Retinal pigment epithelial cell (primary cell): ENCODE data around the gene TRANK1.
"Not testable (repeated sequence)": the region's sequence is repeated elsewhere in the genome, so short reads cannot be mapped to it uniquely, and the experiment has no call there.

Experiments
- DNase-seq: peaks from one replicate; pipeline ENCODE4 v3.0.0-alpha.2; 2010; ENCODE audit warnings: low read depth
- H3K4me3 ChIP-seq: 2 replicates; pipeline ENCODE4 v1.5.1; 2011; ENCODE audit warnings: mild to moderate bottlenecking, low read length, control low read depth, moderate library complexity
- TF ChIP-seq, protein P1 (sequence below): conservative IDR thresholded peaks from 2 replicates; pipeline ENCODE4 v1.5.1; 2011; ENCODE audit warnings: low read depth, low read length, control low read depth, inconsistent platforms

TRANK1 gene

DNA sequence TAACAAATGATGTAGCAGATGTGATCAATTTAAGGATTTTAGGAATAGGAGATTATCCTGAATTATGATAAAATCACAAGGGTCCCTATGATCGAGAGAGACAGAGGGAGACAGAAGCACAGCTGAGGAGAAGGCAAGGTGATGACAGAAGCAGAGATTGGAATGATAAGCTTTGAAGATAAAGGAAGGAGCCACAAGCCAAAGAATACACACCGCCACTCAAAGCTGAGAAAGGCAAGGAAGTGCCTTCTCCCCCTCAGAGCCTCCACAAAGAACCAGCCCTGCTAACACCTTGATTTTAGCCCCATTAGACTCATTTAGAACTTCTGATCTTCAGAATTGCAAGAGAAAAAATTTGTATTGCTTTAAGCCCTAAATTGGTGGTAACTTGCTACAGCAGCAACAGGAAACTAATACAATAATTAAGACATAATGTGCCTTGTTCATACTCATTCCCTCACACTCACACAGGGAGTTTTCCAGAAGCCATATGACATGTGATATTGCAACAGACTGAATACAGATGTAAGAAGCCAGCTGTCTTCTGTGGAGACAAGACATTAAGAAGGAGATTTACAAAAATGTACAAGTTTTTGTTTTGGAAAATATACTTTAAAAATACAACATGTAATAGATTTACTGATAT is 38.2 kb downstream of the TRANK1 start:
- H3K4me3 ChIP-seq, result no peak overlapping the region
- DNase-seq, result no peak
- TF ChIP-seq, protein P1, sequence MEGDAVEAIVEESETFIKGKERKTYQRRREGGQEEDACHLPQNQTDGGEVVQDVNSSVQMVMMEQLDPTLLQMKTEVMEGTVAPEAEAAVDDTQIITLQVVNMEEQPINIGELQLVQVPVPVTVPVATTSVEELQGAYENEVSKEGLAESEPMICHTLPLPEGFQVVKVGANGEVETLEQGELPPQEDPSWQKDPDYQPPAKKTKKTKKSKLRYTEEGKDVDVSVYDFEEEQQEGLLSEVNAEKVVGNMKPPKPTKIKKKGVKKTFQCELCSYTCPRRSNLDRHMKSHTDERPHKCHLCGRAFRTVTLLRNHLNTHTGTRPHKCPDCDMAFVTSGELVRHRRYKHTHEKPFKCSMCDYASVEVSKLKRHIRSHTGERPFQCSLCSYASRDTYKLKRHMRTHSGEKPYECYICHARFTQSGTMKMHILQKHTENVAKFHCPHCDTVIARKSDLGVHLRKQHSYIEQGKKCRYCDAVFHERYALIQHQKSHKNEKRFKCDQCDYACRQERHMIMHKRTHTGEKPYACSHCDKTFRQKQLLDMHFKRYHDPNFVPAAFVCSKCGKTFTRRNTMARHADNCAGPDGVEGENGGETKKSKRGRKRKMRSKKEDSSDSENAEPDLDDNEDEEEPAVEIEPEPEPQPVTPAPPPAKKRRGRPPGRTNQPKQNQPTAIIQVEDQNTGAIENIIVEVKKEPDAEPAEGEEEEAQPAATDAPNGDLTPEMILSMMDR, result no peak

DNA sequence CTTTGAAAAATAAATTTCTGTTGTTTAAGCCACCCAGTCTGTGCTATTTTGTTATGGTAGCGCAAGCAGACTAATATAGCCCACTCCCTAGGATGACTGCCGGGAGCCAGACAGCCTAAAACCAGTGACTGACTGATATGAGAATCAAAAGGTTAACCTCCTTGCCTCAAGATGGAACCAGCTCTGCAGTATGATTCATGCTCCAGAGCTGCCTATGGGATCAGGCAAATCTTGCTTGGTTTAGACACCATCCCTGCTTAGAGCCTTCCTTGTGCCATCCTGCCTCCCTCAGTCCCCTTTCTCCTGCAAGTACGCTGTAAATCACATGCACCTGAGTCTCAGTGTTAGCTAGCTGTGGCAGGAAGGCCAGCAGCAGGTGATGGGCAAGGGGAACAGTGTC is 39.3 kb downstream of the TRANK1 start:
- TF ChIP-seq, protein P1, result no peak
- DNase-seq, result no peak
- H3K4me3 ChIP-seq, result no peak overlapping the region

DNA sequence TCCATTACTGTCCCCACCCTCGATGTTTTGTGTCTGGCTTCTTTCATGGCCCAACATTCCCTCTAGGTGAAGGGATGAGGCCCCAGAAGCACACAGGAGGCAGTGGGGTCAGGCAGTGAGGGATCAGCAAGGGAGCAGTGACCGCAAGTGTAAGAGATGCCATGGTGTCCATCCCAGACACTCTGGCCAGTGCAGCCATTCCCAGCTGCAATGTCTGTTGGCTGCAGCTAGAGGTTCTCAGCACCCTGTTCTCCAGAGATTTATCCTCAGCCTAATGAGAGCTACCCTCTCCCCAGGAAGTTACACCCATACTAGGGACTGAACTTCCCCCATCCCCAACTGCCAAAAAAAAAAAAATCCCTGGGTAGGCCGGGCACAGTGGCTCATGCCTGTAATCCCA is 40.2 kb downstream of the TRANK1 start:
- DNase-seq, result no peak
- TF ChIP-seq, protein P1, result peak; percentile 35

DNA sequence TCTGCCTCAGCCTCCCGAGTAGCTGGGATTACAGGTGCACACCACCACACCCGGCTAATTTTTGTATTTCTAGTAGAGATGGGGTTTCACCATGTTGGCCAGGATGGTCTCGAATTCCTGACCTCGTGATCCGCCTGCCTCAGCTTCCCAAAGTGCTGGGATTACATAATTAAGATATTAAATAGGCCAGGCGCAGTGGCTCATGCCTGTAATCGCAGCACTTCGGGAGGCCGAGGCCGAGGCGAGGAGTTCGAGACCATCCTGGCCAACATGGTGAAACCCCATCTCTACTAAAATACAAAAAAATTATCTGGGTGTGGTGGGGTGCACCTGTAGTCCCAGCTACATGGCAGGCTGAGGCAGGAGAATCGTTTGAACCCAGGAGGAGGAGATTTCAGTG is 40.8 kb downstream of the TRANK1 start:
- not testable (repeated sequence) for DNase-seq, H3K4me3 ChIP-seq

More for the DNA sequence above, 40.2 kb downstream of the TRANK1 start:
- no peak overlapping the region for H3K4me3 ChIP-seq

DNA sequence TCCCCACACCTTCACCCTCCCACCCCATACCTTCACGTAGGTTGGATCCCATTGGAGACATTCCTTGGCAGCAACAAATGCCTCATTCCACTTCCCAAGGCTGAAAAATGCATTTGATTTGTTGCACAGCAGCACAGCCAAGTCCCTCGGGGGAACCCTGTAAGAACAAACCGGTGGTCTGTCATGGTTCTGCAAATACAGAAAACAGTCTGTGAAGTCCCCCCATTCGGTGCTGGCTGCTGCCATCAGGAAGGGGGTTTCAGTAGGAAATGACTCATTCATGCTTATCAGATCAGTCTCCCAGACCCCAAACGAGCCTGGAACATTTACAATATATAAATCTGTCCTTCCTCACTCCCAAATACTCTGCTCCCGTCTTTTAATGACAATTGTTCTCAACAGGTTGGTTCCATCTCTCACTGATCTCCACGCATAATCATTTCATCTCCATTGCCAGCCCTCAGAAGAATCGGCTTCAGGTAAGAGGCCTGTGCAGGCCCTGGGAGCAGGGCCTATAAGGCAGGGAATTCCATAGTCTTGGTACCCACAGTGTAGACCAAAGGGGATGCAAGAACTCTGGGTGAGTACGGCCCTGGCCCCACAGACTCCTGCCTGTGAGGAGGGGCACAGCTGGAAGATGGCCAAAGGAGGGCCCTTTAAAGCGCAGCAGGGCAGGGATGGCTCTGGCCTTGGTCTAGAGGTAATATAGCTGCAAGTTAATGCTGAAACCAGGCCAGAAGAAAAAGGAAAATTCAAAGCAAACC is 41.6 kb downstream of the TRANK1 start:
- no peak for DNase-seq
- TF ChIP-seq, protein P1, result no peak
- H3K4me3 ChIP-seq, result no peak overlapping the region

DNA sequence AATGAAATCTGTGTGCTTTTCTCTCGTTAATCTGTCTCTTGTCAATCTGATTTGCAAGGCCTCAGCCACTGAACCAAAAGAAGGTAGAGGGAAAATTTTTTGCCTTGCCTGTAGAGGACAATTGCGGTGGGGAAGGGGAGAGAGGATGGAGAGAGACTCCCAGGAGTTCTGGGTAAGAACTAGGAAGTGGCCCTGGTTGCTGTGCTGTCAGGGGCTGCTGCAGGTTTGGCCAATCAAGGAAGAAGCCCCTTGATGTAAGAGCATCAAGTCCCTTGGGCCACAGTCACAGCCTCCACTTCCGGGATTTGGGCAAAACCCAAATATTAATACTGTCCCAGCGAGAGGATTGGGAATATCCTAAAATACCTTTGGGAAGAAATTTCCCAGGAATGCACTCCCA is 43.3 kb downstream of the TRANK1 start:
- TF ChIP-seq, protein P1, result no peak
- no peak overlapping the region for H3K4me3 ChIP-seq
- DNase-seq, result no peak

DNA sequence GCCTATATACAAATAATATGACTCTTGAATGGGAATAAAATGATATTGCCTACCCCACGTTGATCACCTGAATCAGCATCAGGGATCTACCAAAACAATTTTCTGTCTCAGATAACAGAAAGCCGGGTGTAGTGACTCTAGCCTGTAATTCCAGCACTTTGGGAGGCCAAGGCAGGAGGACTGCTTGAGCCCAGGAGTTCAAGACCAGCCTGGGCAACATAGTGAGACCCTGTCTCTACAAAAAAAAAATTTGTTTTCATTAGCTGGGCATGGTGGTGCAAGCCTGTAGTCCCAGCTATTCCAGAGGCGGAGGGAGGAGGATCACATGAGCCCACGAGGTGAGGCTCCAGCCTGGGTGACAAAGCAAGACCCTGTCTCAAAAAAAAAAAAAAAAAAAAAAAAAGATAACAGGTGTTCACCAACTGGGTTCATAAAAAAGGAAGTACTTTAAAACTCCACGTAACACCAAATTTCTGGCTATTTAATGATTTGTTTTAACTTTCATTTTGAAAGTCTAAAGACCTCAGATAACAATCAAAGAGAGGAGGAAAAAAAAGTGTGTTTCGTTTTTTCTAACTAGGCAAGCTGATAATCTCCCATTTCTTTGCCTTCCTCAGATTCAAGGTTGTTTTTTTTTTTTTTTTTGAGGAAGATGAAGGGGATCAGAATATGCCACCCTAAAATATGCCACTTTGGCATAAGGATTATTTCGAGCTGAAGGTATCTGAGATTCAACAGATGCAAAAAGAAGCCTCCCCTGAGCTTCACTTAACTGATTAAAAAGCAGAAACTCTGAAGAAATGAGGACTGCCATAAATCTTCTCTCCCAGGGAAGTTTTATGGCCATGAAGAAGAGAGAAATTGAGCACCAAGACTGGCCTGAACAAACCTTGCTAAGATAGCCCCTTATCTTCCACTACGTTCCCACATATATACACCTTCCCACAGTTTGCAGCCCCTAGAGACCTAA is 44.1 kb downstream of the TRANK1 start:
- H3K4me3 ChIP-seq, result no peak overlapping the region
- no peak for DNase-seq
- TF ChIP-seq, protein P1, result no peak
